ENCODE measurements around the gene MOV10.
"Not testable (repeated sequence)": the region's sequence is repeated elsewhere in the genome, so short reads cannot be mapped to it uniquely, and the experiment has no call there.

Gene MOV10

GRCh38 chr1:112674440-112674985 is at the start of gene MOV10:
Gene MOV10, plus strand, starts transcription at chr1:112674659. Its CDS starts 254 bp downstream, at chr1:112674913.
- DNase-seq (ENCODE audit: low read depth, low spot score), result no peak

- no peak for DNase-seq (ENCODE audit: low read depth, low spot score)
Measured at GRCh38 chr1:112625696-112626095, 48.8 kb upstream of the MOV10 start.

- DNase-seq (ENCODE audit: low read depth, low spot score), result no peak
Measured at GRCh38 chr1:112626193-112626592, 48.3 kb upstream of the MOV10 start.

- no peak for DNase-seq (ENCODE audit: low read depth, low spot score)
Measured at GRCh38 chr1:112626887-112627286, 47.6 kb upstream of the MOV10 start.

GRCh38 chr1:112628516-112628915 is 45.9 kb upstream of the MOV10 start:
- DNase-seq (ENCODE audit: low read depth, low spot score), result no peak

GRCh38 chr1:112629256-112629655 is 45.2 kb upstream of the MOV10 start:
- DNase-seq (ENCODE audit: low read depth, low spot score), result no peak

- no peak for DNase-seq (ENCODE audit: low read depth, low spot score)
Measured at GRCh38 chr1:112633628-112634027, 40.8 kb upstream of the MOV10 start.

GRCh38 chr1:112634367-112634766 is 40.1 kb upstream of the MOV10 start:
- DNase-seq (ENCODE audit: low read depth, low spot score), result no peak

GRCh38 chr1:112636056-112636455 is 38.4 kb upstream of the MOV10 start:
- no peak for DNase-seq (ENCODE audit: low read depth, low spot score)

- DNase-seq (ENCODE audit: low read depth, low spot score), result no peak
Measured at GRCh38 chr1:112636597-112637253, 37.7 kb upstream of the MOV10 start.

GRCh38 chr1:112637254-112638109 is 37.0 kb upstream of the MOV10 start:
- no peak for DNase-seq (ENCODE audit: low read depth, low spot score)

GRCh38 chr1:112638110-112638428 is 36.4 kb upstream of the MOV10 start:
- no peak for DNase-seq (ENCODE audit: low read depth, low spot score)

- DNase-seq (ENCODE audit: low read depth, low spot score), result not testable (repeated sequence)
Measured at GRCh38 chr1:112640437-112640836, 34.0 kb upstream of the MOV10 start.

- DNase-seq (ENCODE audit: low read depth, low spot score), result no peak
Measured at GRCh38 chr1:112643080-112643479, 31.4 kb upstream of the MOV10 start.

GRCh38 chr1:112646225-112646624 is 28.2 kb upstream of the MOV10 start:
- no peak for DNase-seq (ENCODE audit: low read depth, low spot score)

- DNase-seq (ENCODE audit: low read depth, low spot score), result no peak
Measured at GRCh38 chr1:112651205-112651604, 23.3 kb upstream of the MOV10 start.

- DNase-seq (ENCODE audit: low read depth, low spot score), result no peak
Measured at GRCh38 chr1:112665857-112666256, 8.6 kb upstream of the MOV10 start.

GRCh38 chr1:112666946-112667345 is 7.5 kb upstream of the MOV10 start:
- no peak for DNase-seq (ENCODE audit: low read depth, low spot score)

- no peak for DNase-seq (ENCODE audit: low read depth, low spot score)
Measured at GRCh38 chr1:112672009-112672408, 2.5 kb upstream of the MOV10 start.

- DNase-seq (ENCODE audit: low read depth, low spot score), result no peak
Measured at GRCh38 chr1:112672842-112673241, 1.6 kb upstream of the MOV10 start.

- no peak for DNase-seq (ENCODE audit: low read depth, low spot score)
Measured at GRCh38 chr1:112673592-112674439, 643 bp upstream of the MOV10 start.
